HCT116 (cell line): ENCODE data around the gene HOMER2. TPM values are rescaled to one million over a fixed set of nuclear protein-coding genes. Genes with fewer than 3 reads are reported as not detected.

Source experiments
- ATAC-seq: fragments of 200-7000 bp; cut with Tn5 transposase; 2 replicates; pipeline ENCODE4 v1.9.1; 2020; ENCODE audit warnings: mild to moderate bottlenecking, moderate library complexity
- BruUV-seq: library from RNA; stranded (reverse); fragments of 400-500 nt; replicated peaks from 2 replicates; lab custom pipeline; 2021; lab: Mats Ljungman, UMichigan
- CTCF ChIA-PET: fragments of 300-600 bp; sonication (Branson Sonifier 250); formaldehyde crosslinking; loops from one replicate; lab custom pipeline; 2021; ENCODE audit warnings: antibody characterized with exemption; lab: Charles Lee
- POLR2A ChIA-PET: fragments of 300-600, 350-600 bp; sonication (Branson Sonifier 250); formaldehyde crosslinking; loops from one replicate; lab custom pipeline; 2021; ENCODE audit warnings: antibody characterized with exemption; lab: Charles Lee
- RAD21 ChIA-PET, 2 experiments: fragments of 300-600 bp; sonication (Branson Sonifier 250); formaldehyde crosslinking; loops; one replicate each; lab custom pipeline; 2023; ENCODE audit warnings: low total read pairs in 2 of 2; ENCODE audit not compliant: uncharacterized antibody in 2 of 2, unreplicated experiment in 2 of 2, low non-redundant PET in 1 of 2; lab: Charles Lee
- DNase-seq: peaks from one replicate; pipeline ENCODE4 v3.0.0-alpha.2; 2010; ENCODE audit warnings: low read depth, low spot score
- H2AFZ ChIP-seq: fragments of 200-600 bp; shearing (Covaris generic), sonication (generic); 2 replicates; pipeline ENCODE4 v1.6.1; 2017; ENCODE audit warnings: low read depth, mixed run types, mixed read lengths, antibody characterized with exemption, low read length; ENCODE audit not compliant: poor library complexity, severe bottlenecking
- H3K27ac ChIP-seq: 2 replicates; pipeline ENCODE4 v1.5.1; 2012; ENCODE audit warnings: low read depth, low read length
- H3K27me3 ChIP-seq: fragments of 200-600 bp; sonication (generic); 2 replicates; pipeline ENCODE4 v1.6.1; 2016; ENCODE audit warnings: mixed run types, low read length, mixed read lengths; ENCODE audit not compliant: insufficient read depth
- H3K36me3 ChIP-seq, 2 experiments: fragments of 200-500 bp in 1 of 2; fragments of 200-600 bp in 1 of 2; sonication (Bioruptor generic) in 1 of 2; sonication (generic) in 1 of 2; 2 replicates each; pipeline versions ENCODE4 v1.5.1 to v1.6.1; 2014 to 2016; ENCODE audit warnings: low read length in 2 of 2, inconsistent platforms in 1 of 2, mixed read lengths in 1 of 2, mixed run types in 1 of 2; ENCODE audit not compliant: insufficient read depth in 2 of 2, control insufficient read depth in 1 of 2
- H3K4me1 ChIP-seq, 2 experiments: fragments of 200-600 bp in 1 of 2; sonication (generic) in 1 of 2; 2 replicates each; pipeline versions ENCODE4 v1.5.1 to v1.6.1; 2012 to 2017; ENCODE audit warnings: low read length in 2 of 2, inconsistent platforms in 1 of 2, mild to moderate bottlenecking in 1 of 2, mixed read lengths in 1 of 2, mixed run types in 1 of 2, moderate library complexity in 1 of 2; ENCODE audit not compliant: insufficient read depth in 2 of 2, control insufficient read depth in 1 of 2
- H3K4me2 ChIP-seq: fragments of 200-600 bp; sonication (generic); 2 replicates; pipeline ENCODE4 v1.6.1; 2017; ENCODE audit warnings: mixed run types, low read length, mixed read lengths
- H3K4me3 ChIP-seq, 2 experiments: fragments of 200-600 bp in 1 of 2; sonication (generic) in 1 of 2; replicated peaks in 1 of 2; 2 replicates each; pipeline ENCODE4 v1.5.1; 2011 to 2016; ENCODE audit warnings: low read length in 2 of 2, control low read depth in 1 of 2, low read depth in 1 of 2, mild to moderate bottlenecking in 1 of 2, mixed read lengths in 1 of 2, mixed run types in 1 of 2
- H3K79me2 ChIP-seq: fragments of 200-600 bp; sonication (generic); 2 replicates; pipeline ENCODE4 v1.6.1; 2017; ENCODE audit warnings: mild to moderate bottlenecking, mixed run types, low read length, moderate library complexity, mixed read lengths; ENCODE audit not compliant: insufficient read depth
- H3K9ac ChIP-seq: fragments of 200-600 bp; sonication (generic); 2 replicates; pipeline ENCODE4 v1.6.1; 2016; ENCODE audit warnings: low read length, mixed read lengths
- H3K9me2 ChIP-seq: fragments of 200-600 bp; sonication (generic), shearing (Covaris generic); 2 replicates; pipeline ENCODE4 v1.6.1; 2017; ENCODE audit warnings: mixed run types, mild to moderate bottlenecking, moderate library complexity; ENCODE audit not compliant: insufficient read depth
- H3K9me3 ChIP-seq, 2 experiments: fragments of 200-500 bp in 1 of 2; fragments of 200-600 bp in 1 of 2; sonication (Bioruptor generic) in 1 of 2; sonication (generic) in 1 of 2; 2 replicates each; pipeline ENCODE4 v1.6.1; 2014 to 2017; ENCODE audit warnings: low read length in 2 of 2, mixed read lengths in 2 of 2, inconsistent platforms in 1 of 2, low read depth in 1 of 2, mild to moderate bottlenecking in 1 of 2, mixed run types in 1 of 2, moderate library complexity in 1 of 2; ENCODE audit not compliant: control insufficient read depth in 1 of 2, insufficient read depth in 1 of 2
- H4K20me1 ChIP-seq: fragments of 200-600 bp; sonication (generic), shearing (Covaris generic); 2 replicates; pipeline ENCODE4 v1.6.1; 2017; ENCODE audit warnings: mixed run types, mild to moderate bottlenecking, moderate library complexity; ENCODE audit not compliant: insufficient read depth
- CBX3 ChIP-seq: IDR thresholded peaks from 2 replicates; pipeline ENCODE4 v1.6.1; 2012; ENCODE audit warnings: low read depth
- CEBPB ChIP-seq: IDR thresholded peaks from 2 replicates; pipeline ENCODE4 v1.6.1; 2012; ENCODE audit warnings: low read depth
- EGR1 ChIP-seq: IDR thresholded peaks from 2 replicates; pipeline ENCODE4 v1.6.1; 2012; ENCODE audit warnings: low read depth
- ELF1 ChIP-seq: IDR thresholded peaks from 2 replicates; pipeline ENCODE4 v1.6.1; 2012; ENCODE audit warnings: low read depth, borderline replicate concordance
- EZH2 ChIP-seq: fragments of 200-600 bp; sonication (generic); IDR thresholded peaks from 2 replicates; pipeline ENCODE4 v1.6.1; 2017; ENCODE audit warnings: antibody characterized with exemption, mixed run types
- FOSL1 ChIP-seq: IDR thresholded peaks from 2 replicates; pipeline ENCODE4 v1.6.1; 2012; ENCODE audit warnings: low read depth
- JUND ChIP-seq: IDR thresholded peaks from 2 replicates; pipeline ENCODE4 v1.6.1; 2012
- POLR2A ChIP-seq: IDR thresholded peaks from 2 replicates; pipeline ENCODE4 v1.7.0; 2011; ENCODE audit warnings: borderline replicate concordance; ENCODE audit not compliant: insufficient read depth, insufficient read length; ENCODE audit errors: extremely low read depth
- RAD21 ChIP-seq: IDR thresholded peaks from 2 replicates; pipeline ENCODE4 v1.6.1; 2012; ENCODE audit warnings: low read depth, mild to moderate bottlenecking
- SRF ChIP-seq: IDR thresholded peaks from 2 replicates; pipeline ENCODE4 v1.6.1; 2012; ENCODE audit warnings: low read depth
- TCF7L2 ChIP-seq: IDR thresholded peaks from 2 replicates; pipeline ENCODE4 v1.7.0; 2011; ENCODE audit warnings: borderline replicate concordance, inconsistent platforms; ENCODE audit not compliant: insufficient read depth, insufficient read length; ENCODE audit errors: extremely low read depth
- YY1 ChIP-seq: IDR thresholded peaks from 2 replicates; pipeline ENCODE4 v1.6.1; 2011; ENCODE audit warnings: low read length, low read depth, moderate library complexity, mild to moderate bottlenecking; ENCODE audit not compliant: insufficient replicate concordance; ENCODE audit errors: extremely low read depth
- ZNF274 ChIP-seq: fragments of 200-500 bp; sonication (Bioruptor generic); IDR thresholded peaks from 2 replicates; pipeline ENCODE4 v1.6.1; 2014; ENCODE audit warnings: mild to moderate bottlenecking, low read depth, low read length, inconsistent platforms
- intact Hi-C: fragments of 100-400 bp; cut with micrococcal nuclease; formaldehyde crosslinking; loops from 2 replicates; pipeline ENCODE4 v1.10.0; 2022
- total RNA-seq: library from RNA; stranded (reverse); gene quantifications from one replicate; pipeline ENCODE4 v1.2.1, GENCODE V29; 2021; ENCODE audit not compliant: unreplicated experiment
- TF ChIP-seq, protein P1 (sequence below), 3 experiments: fragments of 200-600 bp in 1 of 3; sonication (generic) in 1 of 3; IDR thresholded peaks in 2 of 3; conservative IDR thresholded peaks in 1 of 3; 2 replicates each; pipeline ENCODE4 v1.5.1; 2012 to 2017; ENCODE audit warnings: low read depth in 2 of 3, low read length in 2 of 3, antibody characterized with exemption in 1 of 3, borderline replicate concordance in 1 of 3, control low read depth in 1 of 3, mild to moderate bottlenecking in 1 of 3, mixed read lengths in 1 of 3, mixed run types in 1 of 3, moderate library complexity in 1 of 3; ENCODE audit not compliant: insufficient read depth in 1 of 3
- TF ChIP-seq, protein P2 (sequence below): IDR thresholded peaks from 2 replicates; pipeline ENCODE4 v1.6.1; 2012
- TF ChIP-seq, protein P3 (sequence below): IDR thresholded peaks from 2 replicates; pipeline ENCODE4 v1.6.1; 2012; ENCODE audit warnings: low read depth

The HOMER2 gene
- total RNA-seq, 1 experiment from 2014 or later = 3.9 TPM

DNA sequence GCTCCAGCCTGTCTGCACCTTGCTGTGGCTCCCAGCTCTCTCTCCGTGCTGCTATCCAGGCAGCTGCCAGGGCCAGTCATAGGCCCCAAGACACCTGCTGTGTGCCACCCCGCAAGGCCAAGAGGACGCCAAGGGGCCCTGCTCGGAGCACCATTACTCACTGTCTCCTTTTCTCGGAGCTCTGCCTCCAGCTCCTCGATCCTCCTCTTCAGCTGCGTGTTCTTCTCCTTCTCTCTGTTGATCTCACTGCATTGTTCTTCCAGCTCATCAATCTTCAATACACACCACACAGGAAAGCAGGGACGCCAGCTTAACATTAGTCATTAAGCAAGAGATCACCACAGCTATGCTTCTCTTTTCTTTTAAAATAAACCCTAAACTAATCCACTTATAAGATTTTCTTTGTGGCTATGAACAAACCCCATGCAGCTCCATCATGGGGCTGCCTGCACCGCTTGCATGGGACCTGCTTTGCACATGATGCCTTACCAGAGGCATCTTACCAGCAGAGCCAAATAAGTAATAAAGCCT is 100.5 kb downstream of the HOMER2 start:
- Histone ChIP-seq H3K79me2 (no peaks in the 10 kb centered on the region), H3K4me1 (peaks cover 3 to 19% of the 10 kb centered on the region in 2 experiments; a peak in 3 of 4 replicates), H2AFZ (no peak overlapping the region), H3K9ac (no peak overlapping the region), H3K9me3 (no peaks in the 10 kb centered on the region), H4K20me1 (no peaks in the 10 kb centered on the region), H3K27ac (no peak overlapping the region), H3K9me2 (no peaks in the 10 kb centered on the region), H3K4me2 (no peak overlapping the region), H3K27me3 (no peaks in the 10 kb centered on the region), H3K36me3 (no peaks in the 10 kb centered on the region), H3K4me3 (no peak overlapping the region)
- POLR2A ChIA-PET = no interaction called here
- ATAC-seq (no peak), DNase-seq (no peak)
- RAD21 ChIA-PET = no interaction called here
- BruUV-seq = no TSS peak
- CTCF ChIA-PET = interaction anchor here (0.5 kb wide), 1 partner anchor 366 kb away, joined by 3 read pairs; no protein-coding TSS in a partner anchor
- TF ChIP-seq CEBPB = no peak
- TF ChIP-seq, protein P1, sequence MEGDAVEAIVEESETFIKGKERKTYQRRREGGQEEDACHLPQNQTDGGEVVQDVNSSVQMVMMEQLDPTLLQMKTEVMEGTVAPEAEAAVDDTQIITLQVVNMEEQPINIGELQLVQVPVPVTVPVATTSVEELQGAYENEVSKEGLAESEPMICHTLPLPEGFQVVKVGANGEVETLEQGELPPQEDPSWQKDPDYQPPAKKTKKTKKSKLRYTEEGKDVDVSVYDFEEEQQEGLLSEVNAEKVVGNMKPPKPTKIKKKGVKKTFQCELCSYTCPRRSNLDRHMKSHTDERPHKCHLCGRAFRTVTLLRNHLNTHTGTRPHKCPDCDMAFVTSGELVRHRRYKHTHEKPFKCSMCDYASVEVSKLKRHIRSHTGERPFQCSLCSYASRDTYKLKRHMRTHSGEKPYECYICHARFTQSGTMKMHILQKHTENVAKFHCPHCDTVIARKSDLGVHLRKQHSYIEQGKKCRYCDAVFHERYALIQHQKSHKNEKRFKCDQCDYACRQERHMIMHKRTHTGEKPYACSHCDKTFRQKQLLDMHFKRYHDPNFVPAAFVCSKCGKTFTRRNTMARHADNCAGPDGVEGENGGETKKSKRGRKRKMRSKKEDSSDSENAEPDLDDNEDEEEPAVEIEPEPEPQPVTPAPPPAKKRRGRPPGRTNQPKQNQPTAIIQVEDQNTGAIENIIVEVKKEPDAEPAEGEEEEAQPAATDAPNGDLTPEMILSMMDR (IDR thresholded peaks at IDR 0.05 in 2 of 3, conservative IDR thresholded peaks at IDR 0.05 in 1 of 3; ENCODE audit: borderline replicate concordance in 1 of 3, insufficient read depth in 1 of 3, low read depth in 2 of 3, low read length in 2 of 3) = no peak
- no peak for TF ChIP-seq CBX3
- TF ChIP-seq YY1 = no peak
- TF ChIP-seq ZNF274 = no peak
- no peak for TF ChIP-seq RAD21
- TF ChIP-seq, protein P2, sequence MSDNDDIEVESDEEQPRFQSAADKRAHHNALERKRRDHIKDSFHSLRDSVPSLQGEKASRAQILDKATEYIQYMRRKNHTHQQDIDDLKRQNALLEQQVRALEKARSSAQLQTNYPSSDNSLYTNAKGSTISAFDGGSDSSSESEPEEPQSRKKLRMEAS = no peak
- TF ChIP-seq POLR2A = no peak
- TF ChIP-seq EZH2 = no peak
- TF ChIP-seq EGR1 = no peak
- TF ChIP-seq TCF7L2 = no peak
- TF ChIP-seq SRF = no peak
- no peak for TF ChIP-seq FOSL1
- no peak for TF ChIP-seq ELF1
- no peak for TF ChIP-seq JUND
- TF ChIP-seq, protein P3, sequence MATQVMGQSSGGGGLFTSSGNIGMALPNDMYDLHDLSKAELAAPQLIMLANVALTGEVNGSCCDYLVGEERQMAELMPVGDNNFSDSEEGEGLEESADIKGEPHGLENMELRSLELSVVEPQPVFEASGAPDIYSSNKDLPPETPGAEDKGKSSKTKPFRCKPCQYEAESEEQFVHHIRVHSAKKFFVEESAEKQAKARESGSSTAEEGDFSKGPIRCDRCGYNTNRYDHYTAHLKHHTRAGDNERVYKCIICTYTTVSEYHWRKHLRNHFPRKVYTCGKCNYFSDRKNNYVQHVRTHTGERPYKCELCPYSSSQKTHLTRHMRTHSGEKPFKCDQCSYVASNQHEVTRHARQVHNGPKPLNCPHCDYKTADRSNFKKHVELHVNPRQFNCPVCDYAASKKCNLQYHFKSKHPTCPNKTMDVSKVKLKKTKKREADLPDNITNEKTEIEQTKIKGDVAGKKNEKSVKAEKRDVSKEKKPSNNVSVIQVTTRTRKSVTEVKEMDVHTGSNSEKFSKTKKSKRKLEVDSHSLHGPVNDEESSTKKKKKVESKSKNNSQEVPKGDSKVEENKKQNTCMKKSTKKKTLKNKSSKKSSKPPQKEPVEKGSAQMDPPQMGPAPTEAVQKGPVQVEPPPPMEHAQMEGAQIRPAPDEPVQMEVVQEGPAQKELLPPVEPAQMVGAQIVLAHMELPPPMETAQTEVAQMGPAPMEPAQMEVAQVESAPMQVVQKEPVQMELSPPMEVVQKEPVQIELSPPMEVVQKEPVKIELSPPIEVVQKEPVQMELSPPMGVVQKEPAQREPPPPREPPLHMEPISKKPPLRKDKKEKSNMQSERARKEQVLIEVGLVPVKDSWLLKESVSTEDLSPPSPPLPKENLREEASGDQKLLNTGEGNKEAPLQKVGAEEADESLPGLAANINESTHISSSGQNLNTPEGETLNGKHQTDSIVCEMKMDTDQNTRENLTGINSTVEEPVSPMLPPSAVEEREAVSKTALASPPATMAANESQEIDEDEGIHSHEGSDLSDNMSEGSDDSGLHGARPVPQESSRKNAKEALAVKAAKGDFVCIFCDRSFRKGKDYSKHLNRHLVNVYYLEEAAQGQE = no peak
- intact Hi-C loops = no loop called here
